NCI-H1930 (cell line): ENCODE measurements around the gene JAZF1.

Source experiments
- DNase-seq, 2 experiments: peaks; one replicate each; lab custom pipeline; 2025; lab: John Stamatoyannopoulos, UW

Gene JAZF1

GRCh38 chr7:28106321-28106829 lies 74.2 kb downstream of the JAZF1 start:
- no peak for DNase-seq

- no peak for DNase-seq
Measured at GRCh38 chr7:28105234-28105633, 75.4 kb downstream of the JAZF1 start.

- no peak for DNase-seq
Measured at GRCh38 chr7:28104811-28105210, 75.8 kb downstream of the JAZF1 start.

GRCh38 chr7:28104041-28104541 lies 76.5 kb downstream of the JAZF1 start:
- no peak for DNase-seq

GRCh38 chr7:28102797-28103196 lies 77.8 kb downstream of the JAZF1 start:
- no peak for DNase-seq

GRCh38 chr7:28096713-28097112 lies 83.9 kb downstream of the JAZF1 start:
- DNase-seq, result peak; percentile 20 to 26

- DNase-seq, result no peak
Measured at GRCh38 chr7:28095231-28095630, 85.4 kb downstream of the JAZF1 start.

- peak; percentile 70 to 77 for DNase-seq
Measured at GRCh38 chr7:28093623-28094232, 86.9 kb downstream of the JAZF1 start.

- no peak for DNase-seq
Measured at GRCh38 chr7:28091190-28091589, 89.4 kb downstream of the JAZF1 start.

- no peak for DNase-seq
Measured at GRCh38 chr7:28088901-28089714, 91.5 kb downstream of the JAZF1 start.

- DNase-seq, result no peak
Measured at GRCh38 chr7:28088032-28088431, 92.6 kb downstream of the JAZF1 start.

GRCh38 chr7:28086198-28086597 lies 94.4 kb downstream of the JAZF1 start:
- peak; percentile 70 to 76 for DNase-seq

- DNase-seq, result no peak
Measured at GRCh38 chr7:28083998-28084985, 96.3 kb downstream of the JAZF1 start.

- no peak for DNase-seq
Measured at GRCh38 chr7:28083164-28083997, 97.2 kb downstream of the JAZF1 start.

- DNase-seq, result no peak
Measured at GRCh38 chr7:28082071-28082470, 98.5 kb downstream of the JAZF1 start.

GRCh38 chr7:28081016-28081415 lies 99.6 kb downstream of the JAZF1 start:
- no peak for DNase-seq

- peak; percentile 32 to 64 for DNase-seq
Measured at GRCh38 chr7:28078036-28078901, 102.3 kb downstream of the JAZF1 start.

- DNase-seq, result no peak
Measured at GRCh38 chr7:28077616-28078015, 103.0 kb downstream of the JAZF1 start.

GRCh38 chr7:28076423-28077200 lies 104.0 kb downstream of the JAZF1 start:
- DNase-seq, result peak in 1 of 2 experiments; percentile 28
